ENCODE data around the gene SHC3. TPM values are rescaled to one million over a fixed set of nuclear protein-coding genes. Genes with fewer than 3 reads are reported as not detected.

Gene SHC3
- total and polyA plus RNA-seq, 9 of the 15 experiments (the other 6 are each of a cell fraction or from before 2014, with no cell fraction given), result not detected

DNA sequence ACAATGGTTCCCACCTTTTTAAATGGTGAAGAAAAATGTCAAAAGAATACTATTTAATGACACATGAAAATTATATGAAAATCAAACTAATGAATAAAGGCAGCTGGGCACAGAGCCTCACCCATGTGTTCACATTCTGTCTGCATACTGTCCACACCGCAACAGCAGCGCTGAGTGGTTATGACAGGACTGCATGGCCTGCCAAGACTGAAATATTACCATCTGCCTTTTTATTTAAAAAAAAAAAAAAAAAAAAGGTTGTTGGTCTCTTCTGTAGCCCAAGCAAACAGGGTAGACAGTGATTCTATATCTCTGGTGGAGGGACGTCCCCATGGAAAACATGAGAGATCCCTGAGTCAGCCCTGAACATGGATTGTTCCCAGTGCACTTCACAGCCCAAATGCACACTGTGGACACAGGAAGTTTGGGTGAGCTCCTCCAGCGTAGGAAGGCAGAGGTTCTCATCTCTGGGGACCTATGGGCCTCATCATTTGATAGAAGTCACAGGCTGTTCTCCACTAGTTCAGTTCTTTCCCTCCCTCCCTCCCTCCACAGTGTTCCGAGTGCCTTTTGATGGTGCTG, 44.9 kb upstream of the SHC3 start:
- DNase-seq (ENCODE audit: extremely low read depth in 1 of 4, low spot score in 3 of 4) (no peak), FAIRE-seq (no peak), ATAC-seq (no peak)
- H3K79me2 ChIP-seq (ENCODE audit: control insufficient read depth, insufficient read depth, low read length), result no peaks in the 10 kb centered on the region
- TF ChIP-seq CAMTA2 (CRISPR knock-in tag; conservative IDR thresholded peaks at IDR 0.05), result no peak
- no peak for TF ChIP-seq ZBTB17 (CRISPR knock-in tag; IDR thresholded peaks at IDR 0.05)
- TF ChIP-seq KDM5B (IDR thresholded peaks at IDR 0.05; ENCODE audit: insufficient replicate concordance, low read depth, low read length), result no peak
- TF ChIP-seq SMARCA5 (IDR thresholded peaks at IDR 0.05), result no peak
- TF ChIP-seq TAF15 (IDR thresholded peaks at IDR 0.05; ENCODE audit: low read depth, low read length), result no peak
- no peak for TF ChIP-seq SLC30A9 (CRISPR knock-in tag; IDR thresholded peaks at IDR 0.05)
- TF ChIP-seq, protein P1, sequence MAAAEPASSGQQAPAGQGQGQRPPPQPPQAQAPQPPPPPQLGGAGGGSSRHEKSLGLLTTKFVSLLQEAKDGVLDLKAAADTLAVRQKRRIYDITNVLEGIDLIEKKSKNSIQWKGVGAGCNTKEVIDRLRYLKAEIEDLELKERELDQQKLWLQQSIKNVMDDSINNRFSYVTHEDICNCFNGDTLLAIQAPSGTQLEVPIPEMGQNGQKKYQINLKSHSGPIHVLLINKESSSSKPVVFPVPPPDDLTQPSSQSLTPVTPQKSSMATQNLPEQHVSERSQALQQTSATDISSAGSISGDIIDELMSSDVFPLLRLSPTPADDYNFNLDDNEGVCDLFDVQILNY (CRISPR knock-in tag; IDR thresholded peaks at IDR 0.05), result no peak
- no peak for TF ChIP-seq ZNF696 (CRISPR knock-in tag; conservative IDR thresholded peaks at IDR 0.05)
- TF ChIP-seq ETV5 (CRISPR knock-in tag; IDR thresholded peaks at IDR 0.05; ENCODE audit: low read depth), result no peak
- TF ChIP-seq ZNF23 (CRISPR knock-in tag; IDR thresholded peaks at IDR 0.05), result no peak
- no peak for TF ChIP-seq CREB1 (IDR thresholded peaks at IDR 0.05)
- no peak for TF ChIP-seq CREB1 (CRISPR knock-in tag; IDR thresholded peaks at IDR 0.05)
- no peak for TF ChIP-seq GTF2A2 (tag; IDR thresholded peaks at IDR 0.05)
- TF ChIP-seq, protein P2, sequence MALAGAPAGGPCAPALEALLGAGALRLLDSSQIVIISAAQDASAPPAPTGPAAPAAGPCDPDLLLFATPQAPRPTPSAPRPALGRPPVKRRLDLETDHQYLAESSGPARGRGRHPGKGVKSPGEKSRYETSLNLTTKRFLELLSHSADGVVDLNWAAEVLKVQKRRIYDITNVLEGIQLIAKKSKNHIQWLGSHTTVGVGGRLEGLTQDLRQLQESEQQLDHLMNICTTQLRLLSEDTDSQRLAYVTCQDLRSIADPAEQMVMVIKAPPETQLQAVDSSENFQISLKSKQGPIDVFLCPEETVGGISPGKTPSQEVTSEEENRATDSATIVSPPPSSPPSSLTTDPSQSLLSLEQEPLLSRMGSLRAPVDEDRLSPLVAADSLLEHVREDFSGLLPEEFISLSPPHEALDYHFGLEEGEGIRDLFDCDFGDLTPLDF (CRISPR knock-in tag; IDR thresholded peaks at IDR 0.05), result no peak
- TF ChIP-seq, protein P3, sequence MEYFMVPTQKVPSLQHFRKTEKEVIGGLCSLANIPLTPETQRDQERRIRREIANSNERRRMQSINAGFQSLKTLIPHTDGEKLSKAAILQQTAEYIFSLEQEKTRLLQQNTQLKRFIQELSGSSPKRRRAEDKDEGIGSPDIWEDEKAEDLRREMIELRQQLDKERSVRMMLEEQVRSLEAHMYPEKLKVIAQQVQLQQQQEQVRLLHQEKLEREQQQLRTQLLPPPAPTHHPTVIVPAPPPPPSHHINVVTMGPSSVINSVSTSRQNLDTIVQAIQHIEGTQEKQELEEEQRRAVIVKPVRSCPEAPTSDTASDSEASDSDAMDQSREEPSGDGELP (CRISPR knock-in tag; IDR thresholded peaks at IDR 0.05; ENCODE audit: borderline replicate concordance), result no peak
- TF ChIP-seq, protein P4, sequence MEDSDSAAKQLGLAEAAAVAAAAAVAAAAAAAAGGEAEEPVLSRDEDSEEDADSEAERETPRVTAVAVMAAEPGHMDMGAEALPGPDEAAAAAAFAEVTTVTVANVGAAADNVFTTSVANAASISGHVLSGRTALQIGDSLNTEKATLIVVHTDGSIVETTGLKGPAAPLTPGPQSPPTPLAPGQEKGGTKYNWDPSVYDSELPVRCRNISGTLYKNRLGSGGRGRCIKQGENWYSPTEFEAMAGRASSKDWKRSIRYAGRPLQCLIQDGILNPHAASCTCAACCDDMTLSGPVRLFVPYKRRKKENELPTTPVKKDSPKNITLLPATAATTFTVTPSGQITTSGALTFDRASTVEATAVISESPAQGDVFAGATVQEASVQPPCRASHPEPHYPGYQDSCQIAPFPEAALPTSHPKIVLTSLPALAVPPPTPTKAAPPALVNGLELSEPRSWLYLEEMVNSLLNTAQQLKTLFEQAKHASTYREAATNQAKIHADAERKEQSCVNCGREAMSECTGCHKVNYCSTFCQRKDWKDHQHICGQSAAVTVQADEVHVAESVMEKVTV (CRISPR knock-in tag; IDR thresholded peaks at IDR 0.05), result no peak
- TF ChIP-seq TCFL5 (CRISPR knock-in tag; conservative IDR thresholded peaks at IDR 0.05), result no peak
- TF ChIP-seq ZNF75A (CRISPR knock-in tag; IDR thresholded peaks at IDR 0.05), result no peak
- CTCF ChIA-PET (ENCODE audit: low intra/inter-chr PET ratio), result no interaction called here
- in situ Hi-C loops (cut with MboI), result no loop called here
- intact Hi-C loops (cut with micrococcal nuclease), result no loop called here
- POLR2A ChIA-PET, result interaction anchor here (0.6 kb wide), 1 partner anchor 227 kb away, joined by 3 read pairs; no protein-coding TSS in a partner anchor
- BruUV-seq (replicated peaks), result no TSS peak
- H3K4me2 ChIP-seq (ENCODE audit: insufficient read depth, low read length), result no peak overlapping the region
- H2AFZ ChIP-seq (ENCODE audit: low read depth, low read length), result no peak overlapping the region
- H3K4me3 ChIP-seq, result no peak overlapping the region
- no peaks in the 10 kb centered on the region for H3K9me1 ChIP-seq (ENCODE audit: control insufficient read depth, insufficient read depth, low read length)
- no peak overlapping the region for H3K27ac ChIP-seq (ENCODE audit: extremely low read depth, low read depth, low read length)
- 8% methylated on average over 3 of the region's 5 CpGs for WGBS (ENCODE audit: insufficient coverage, low coverage, missing lambda C conversion rate)
- H3K27me3 ChIP-seq (ENCODE audit: control insufficient read depth in 2 of 2, insufficient read depth in 2 of 2, low read length in 2 of 2), result peaks cover 0 to 5% of the 10 kb centered on the region in 2 experiments; a peak in 1 of 5 replicates
- no peaks in the 10 kb centered on the region for H3K4me1 ChIP-seq (replicated peaks in 1 of 2; ENCODE audit: control insufficient read depth in 2 of 2, insufficient read depth in 2 of 2, low read length in 2 of 2)
- H3K36me3 ChIP-seq (ENCODE audit: control insufficient read depth, insufficient read depth, low read length), result no peaks in the 10 kb centered on the region
- no peaks in the 10 kb centered on the region for H3K9me3 ChIP-seq (replicated peaks; ENCODE audit: control insufficient read depth, insufficient read depth, low read depth, low read length)
- no peaks in the 10 kb centered on the region for H4K20me1 ChIP-seq (replicated peaks; ENCODE audit: control insufficient read depth, insufficient read depth, low read length)
- H3K9ac ChIP-seq (ENCODE audit: insufficient read depth in 1 of 2, low read depth in 2 of 2, low read length in 2 of 2), result no peak overlapping the region
